ENCODE measurements around the gene MARK4. TPM values are rescaled to one million over a fixed set of nuclear protein-coding genes. Genes with fewer than 3 reads are reported as not detected.

The MARK4 gene
- total RNA-seq, 5 donors from 2014 or later (not counting 1 experiment from before 2014, with no cell fraction given): 28.0 to 34.8 (median 29.9) TPM

DNA sequence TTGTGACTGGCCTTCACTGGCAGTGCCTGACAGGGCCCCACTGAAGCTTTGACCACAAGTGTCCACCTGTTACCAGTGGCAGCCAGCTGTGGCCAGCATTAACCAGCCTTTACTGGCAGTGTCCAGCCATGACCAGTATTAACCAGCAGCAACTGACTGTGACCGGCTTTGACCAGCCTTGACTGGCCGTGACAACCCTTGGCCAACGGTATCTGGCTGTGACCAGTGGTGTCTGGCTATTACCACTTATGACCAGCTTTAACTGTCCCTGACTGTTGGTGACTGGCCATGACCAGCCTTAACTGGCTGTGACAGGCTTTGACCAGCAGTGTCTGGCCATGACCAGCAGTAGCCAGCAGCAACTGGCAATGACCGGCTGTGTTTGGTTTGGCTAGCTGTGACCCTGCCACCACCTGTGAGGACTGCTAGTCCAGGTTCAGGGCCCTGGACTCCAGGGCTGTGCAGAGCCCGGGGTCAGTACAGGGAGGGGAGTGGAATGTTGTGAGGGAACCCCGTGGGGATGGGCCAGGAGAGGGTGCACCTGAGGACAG lies 39.4 kb downstream of the MARK4 start:
- CTCF ChIA-PET: no interaction called here
- 96% methylated on average over 5 of the region's 6 CpGs for WGBS (ENCODE audit: insufficient coverage)
- ATAC-seq (replicated peaks in 1 of 4): no peak

DNA sequence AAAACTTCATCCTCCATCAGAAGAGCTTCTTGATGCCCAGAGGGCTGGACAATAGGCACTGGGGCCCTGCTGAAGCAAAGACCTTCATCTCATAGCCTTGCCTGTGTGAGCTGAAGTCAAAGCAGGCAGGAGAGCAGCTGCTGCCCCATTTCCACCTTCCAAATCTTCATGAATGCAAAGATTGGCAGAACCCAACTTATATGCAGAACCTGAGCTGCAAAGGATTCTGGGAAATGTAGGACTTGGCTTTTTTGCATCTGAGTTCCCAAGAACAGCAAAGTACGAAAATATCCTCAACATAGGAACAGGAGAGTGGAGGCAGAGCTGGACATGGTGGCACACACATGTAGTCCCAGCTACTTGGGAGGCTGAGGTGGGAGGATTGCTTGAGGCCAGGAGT lies 40.8 kb downstream of the MARK4 start:
- Mint-ChIP-seq H3K27me3 (no peaks in the 10 kb centered on the region), H3K4me3 (no peak overlapping the region), H3K36me3 (peaks cover 54% of the 10 kb centered on the region), H3K9me3 (no peaks in the 10 kb centered on the region), H3K4me1 (no peaks in the 10 kb centered on the region), H3K27ac (no peak overlapping the region)
- H3K4me1 ChIP-seq (ENCODE audit: control insufficient read depth in 1 of 2, extremely low read depth in 1 of 2, insufficient read depth in 2 of 2, low read length in 2 of 2): no peaks in the 10 kb centered on the region
- WGBS (ENCODE audit: insufficient coverage): 83% methylated on average over 1 of the region's 1 CpG
- DNase-seq (no peak), ATAC-seq (replicated peaks in 1 of 4) (no peak)
- ChIA-PET CTCF (no interaction called here), POLR2A (no interaction called here)
- no peaks in the 10 kb centered on the region for H3K9me3 ChIP-seq
- H3K36me3 ChIP-seq (ENCODE audit: control insufficient read depth in 2 of 2, extremely low read depth in 1 of 2, insufficient read depth in 1 of 2, low read length in 1 of 2): peaks cover 13 to 43% of the 10 kb centered on the region in 2 donors
- H3K27ac ChIP-seq (ENCODE audit: low read length): no peak overlapping the region
- H3K4me3 ChIP-seq (ENCODE audit: control insufficient read depth in 1 of 2, extremely low read depth in 1 of 2, low read length in 1 of 2): no peak overlapping the region
- H3K27me3 ChIP-seq (replicated peaks in 1 of 2; ENCODE audit: control insufficient read depth in 2 of 2, extremely low read depth in 1 of 2, insufficient read depth in 2 of 2, low read length in 1 of 2): no peaks in the 10 kb centered on the region

More for the DNA sequence above, 39.4 kb downstream of the MARK4 start:
- Histone ChIP-seq H3K36me3 (ENCODE audit: control insufficient read depth in 2 of 2, extremely low read depth in 1 of 2, insufficient read depth in 1 of 2, low read length in 1 of 2) (peaks cover 11 to 41% of the 10 kb centered on the region in 2 donors), H3K4me1 (ENCODE audit: control insufficient read depth in 1 of 2, extremely low read depth in 1 of 2, insufficient read depth in 2 of 2, low read length in 2 of 2) (no peaks in the 10 kb centered on the region), H3K4me3 (ENCODE audit: control insufficient read depth in 1 of 2, extremely low read depth in 1 of 2, low read length in 1 of 2) (no peak overlapping the region), H3K27me3 (replicated peaks in 1 of 2; ENCODE audit: control insufficient read depth in 2 of 2, extremely low read depth in 1 of 2, insufficient read depth in 2 of 2, low read length in 1 of 2) (no peaks in the 10 kb centered on the region), H3K27ac (ENCODE audit: low read length) (no peak overlapping the region), H3K9me3 (no peaks in the 10 kb centered on the region)
- Mint-ChIP-seq H3K27me3 (no peaks in the 10 kb centered on the region), H3K9me3 (no peaks in the 10 kb centered on the region), H3K4me1 (no peaks in the 10 kb centered on the region), H3K4me3 (no peak overlapping the region), H3K36me3 (peaks cover 59% of the 10 kb centered on the region), H3K27ac (no peak overlapping the region)
- no peak for DNase-seq
- POLR2A ChIA-PET: no interaction called here

DNA sequence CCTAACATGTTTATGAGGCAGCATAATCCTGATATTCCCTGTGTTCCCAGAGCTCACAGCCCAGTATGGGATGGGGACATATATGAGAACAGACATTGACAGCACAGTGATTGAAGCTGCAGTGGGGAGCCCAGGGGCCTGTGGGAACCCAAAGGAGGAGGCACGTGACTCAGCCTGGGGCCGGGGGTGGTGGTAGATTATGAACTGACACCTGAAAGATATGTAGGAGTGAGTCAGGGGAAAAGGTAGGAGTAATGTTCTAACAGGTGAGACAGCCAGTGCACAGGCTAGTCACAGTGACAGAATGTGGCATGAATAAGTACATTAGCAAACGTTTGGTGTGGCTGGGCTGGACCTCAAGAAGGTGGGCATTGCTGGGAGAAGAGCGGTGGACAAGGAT lies 42.6 kb downstream of the MARK4 start:
- Mint-ChIP-seq H3K9me3 (no peaks in the 10 kb centered on the region), H3K27me3 (no peaks in the 10 kb centered on the region), H3K36me3 (peaks cover 56% of the 10 kb centered on the region), H3K4me3 (no peak overlapping the region), H3K27ac (no peak overlapping the region), H3K4me1 (no peaks in the 10 kb centered on the region)
- POLR2A ChIA-PET: no interaction called here
- Histone ChIP-seq H3K36me3 (ENCODE audit: control insufficient read depth in 2 of 2, extremely low read depth in 1 of 2, insufficient read depth in 1 of 2, low read length in 1 of 2) (peaks cover 13 to 46% of the 10 kb centered on the region in 2 donors), H3K9me3 (no peaks in the 10 kb centered on the region), H3K4me1 (ENCODE audit: control insufficient read depth in 1 of 2, extremely low read depth in 1 of 2, insufficient read depth in 2 of 2, low read length in 2 of 2) (no peaks in the 10 kb centered on the region), H3K27me3 (replicated peaks in 1 of 2; ENCODE audit: control insufficient read depth in 2 of 2, extremely low read depth in 1 of 2, insufficient read depth in 2 of 2, low read length in 1 of 2) (no peaks in the 10 kb centered on the region), H3K27ac (ENCODE audit: low read length) (no peak overlapping the region), H3K4me3 (ENCODE audit: control insufficient read depth in 1 of 2, extremely low read depth in 1 of 2, low read length in 1 of 2) (no peak overlapping the region)
- WGBS (ENCODE audit: insufficient coverage): 52% methylated on average over 2 of the region's 4 CpGs
- DNase-seq (no peak), ATAC-seq (replicated peaks in 1 of 4) (no peak)
- CTCF ChIA-PET: no interaction called here

DNA sequence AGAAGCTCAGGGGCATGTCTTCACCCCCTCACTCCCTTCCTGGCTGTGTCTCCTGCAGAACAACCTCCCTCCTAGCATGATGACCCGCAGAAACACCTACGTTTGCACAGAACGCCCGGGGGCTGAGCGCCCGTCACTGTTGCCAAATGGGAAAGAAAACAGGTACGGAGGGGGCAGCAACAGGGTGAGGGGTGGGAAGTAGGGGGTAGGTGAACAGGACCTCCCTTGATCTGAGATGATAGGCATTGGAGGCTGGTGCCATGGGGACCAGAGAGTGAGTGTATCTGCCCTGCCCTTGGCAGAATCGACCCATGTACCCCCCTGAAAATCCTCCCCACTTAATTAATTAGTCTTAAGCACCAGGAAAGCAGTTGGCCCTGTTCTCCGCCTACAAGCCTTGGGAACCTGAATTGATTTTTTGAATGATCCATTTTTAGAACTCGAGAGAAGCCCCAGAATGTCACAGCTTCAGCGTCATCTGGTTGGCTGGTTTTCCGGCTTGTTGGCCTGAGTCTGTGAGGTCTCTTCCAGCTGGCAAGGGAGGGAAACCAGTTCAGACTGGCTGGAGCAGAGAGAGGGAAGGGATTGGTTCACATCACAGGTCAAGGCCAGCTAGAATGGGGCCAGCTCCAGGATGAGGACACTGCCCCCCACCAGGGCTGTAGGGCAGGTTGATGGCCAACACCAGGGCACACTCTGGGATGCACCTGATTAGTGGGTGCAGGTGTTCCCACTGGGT lies 43.4 kb downstream of the MARK4 start:
- ChIA-PET CTCF (no interaction called here), POLR2A (no interaction called here)
- Mint-ChIP-seq H3K27ac (no peak overlapping the region), H3K36me3 (peaks cover 59% of the 10 kb centered on the region), H3K9me3 (no peaks in the 10 kb centered on the region), H3K4me1 (no peaks in the 10 kb centered on the region), H3K4me3 (no peak overlapping the region), H3K27me3 (no peaks in the 10 kb centered on the region)
- no peaks in the 10 kb centered on the region for H3K9me3 ChIP-seq
- H3K4me3 ChIP-seq (ENCODE audit: control insufficient read depth in 1 of 2, extremely low read depth in 1 of 2, low read length in 1 of 2): no peak overlapping the region
- H3K27me3 ChIP-seq (replicated peaks in 1 of 2; ENCODE audit: control insufficient read depth in 2 of 2, extremely low read depth in 1 of 2, insufficient read depth in 2 of 2, low read length in 1 of 2): no peaks in the 10 kb centered on the region
- H3K36me3 ChIP-seq (ENCODE audit: control insufficient read depth in 2 of 2, extremely low read depth in 1 of 2, insufficient read depth in 1 of 2, low read length in 1 of 2): peaks cover 13 to 50% of the 10 kb centered on the region in 2 donors
- no peaks in the 10 kb centered on the region for H3K4me1 ChIP-seq (ENCODE audit: control insufficient read depth in 1 of 2, extremely low read depth in 1 of 2, insufficient read depth in 2 of 2, low read length in 2 of 2)
- DNase-seq (no peak), ATAC-seq (replicated peaks in 1 of 4) (no peak)
- no peak overlapping the region for H3K27ac ChIP-seq (ENCODE audit: low read length)
- WGBS (ENCODE audit: insufficient coverage): 87% methylated on average over 9 of the region's 12 CpGs

DNA sequence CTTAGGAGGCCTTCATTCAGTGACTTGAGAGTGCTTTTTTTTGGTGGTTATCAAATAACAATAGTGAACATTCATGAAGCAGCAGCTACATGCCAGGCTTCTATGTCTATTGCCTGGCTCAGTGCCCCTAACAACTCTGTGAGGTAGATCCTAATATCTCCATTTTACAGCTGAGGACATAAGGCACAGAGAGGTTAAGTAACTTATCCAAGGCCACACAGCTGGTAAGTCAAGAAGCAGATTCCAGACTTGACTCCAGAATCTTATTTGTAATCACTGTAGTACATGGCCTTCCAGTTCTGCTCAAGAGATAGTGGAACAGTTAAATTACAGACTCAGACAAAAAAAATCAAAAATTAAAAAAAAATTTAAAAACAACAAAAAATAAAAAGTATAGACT lies 44.8 kb downstream of the MARK4 start:
- Histone ChIP-seq H3K27me3 (replicated peaks in 1 of 2; ENCODE audit: control insufficient read depth in 2 of 2, extremely low read depth in 1 of 2, insufficient read depth in 2 of 2, low read length in 1 of 2) (no peaks in the 10 kb centered on the region), H3K9me3 (no peaks in the 10 kb centered on the region), H3K4me1 (ENCODE audit: control insufficient read depth in 1 of 2, extremely low read depth in 1 of 2, insufficient read depth in 2 of 2, low read length in 2 of 2) (no peaks in the 10 kb centered on the region), H3K4me3 (ENCODE audit: control insufficient read depth in 1 of 2, extremely low read depth in 1 of 2, low read length in 1 of 2) (no peak overlapping the region), H3K27ac (ENCODE audit: low read length) (no peak overlapping the region), H3K36me3 (ENCODE audit: control insufficient read depth in 2 of 2, extremely low read depth in 1 of 2, insufficient read depth in 1 of 2, low read length in 1 of 2) (peaks cover 10 to 43% of the 10 kb centered on the region in 2 donors)
- Mint-ChIP-seq H3K9me3 (no peaks in the 10 kb centered on the region), H3K27ac (no peak overlapping the region), H3K36me3 (peaks cover 60% of the 10 kb centered on the region), H3K27me3 (no peaks in the 10 kb centered on the region), H3K4me3 (no peak overlapping the region), H3K4me1 (no peaks in the 10 kb centered on the region)
- POLR2A ChIA-PET: no interaction called here
- no peak for DNase-seq
- CTCF ChIA-PET: no interaction called here
- no peak for ATAC-seq (replicated peaks in 1 of 4)

DNA sequence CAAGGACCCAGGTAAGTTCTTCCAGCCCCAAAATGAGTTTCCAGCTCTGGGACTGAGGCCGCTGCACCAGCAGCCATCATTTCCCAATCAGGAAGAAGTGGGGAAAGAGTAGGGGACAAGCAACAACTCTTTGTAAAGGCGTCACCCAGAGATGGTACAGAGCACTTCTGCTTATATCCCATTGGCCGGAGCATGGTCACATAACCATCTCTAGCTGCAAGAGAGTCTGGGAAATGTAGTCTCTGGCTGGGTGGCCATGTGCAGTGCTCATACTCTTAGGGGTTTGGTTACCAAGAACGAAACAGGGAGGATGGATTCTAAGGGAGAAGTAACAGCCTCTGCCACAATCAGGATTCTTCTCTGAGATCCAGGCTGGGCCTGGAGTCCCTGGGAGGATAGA lies 45.3 kb downstream of the MARK4 start:
- no peak overlapping the region for H3K27ac ChIP-seq (ENCODE audit: low read length)
- no peaks in the 10 kb centered on the region for H3K4me1 ChIP-seq (ENCODE audit: control insufficient read depth in 1 of 2, extremely low read depth in 1 of 2, insufficient read depth in 2 of 2, low read length in 2 of 2)
- Mint-ChIP-seq H3K4me1 (no peaks in the 10 kb centered on the region), H3K27ac (no peak overlapping the region), H3K27me3 (no peaks in the 10 kb centered on the region), H3K9me3 (no peaks in the 10 kb centered on the region), H3K4me3 (no peak overlapping the region), H3K36me3 (peaks cover 57% of the 10 kb centered on the region)
- DNase-seq: no peak
- H3K9me3 ChIP-seq: no peaks in the 10 kb centered on the region
- H3K36me3 ChIP-seq (ENCODE audit: control insufficient read depth in 2 of 2, extremely low read depth in 1 of 2, insufficient read depth in 1 of 2, low read length in 1 of 2): peaks cover 9 to 39% of the 10 kb centered on the region in 2 donors
- ChIA-PET POLR2A (interaction anchor here in 1 of 2 donors (0.6 kb wide), 1 partner anchor 322 kb away, joined by 3 read pairs; no protein-coding TSS in a partner anchor), CTCF (no interaction called here)
- H3K4me3 ChIP-seq (ENCODE audit: control insufficient read depth in 1 of 2, extremely low read depth in 1 of 2, low read length in 1 of 2): no peak overlapping the region
- no peaks in the 10 kb centered on the region for H3K27me3 ChIP-seq (replicated peaks in 1 of 2; ENCODE audit: control insufficient read depth in 2 of 2, extremely low read depth in 1 of 2, insufficient read depth in 2 of 2, low read length in 1 of 2)
- 100% methylated on average over 2 of the region's 4 CpGs for WGBS (ENCODE audit: insufficient coverage)
- ATAC-seq (replicated peaks in 1 of 4): no peak
